GM19467 (cell line): ENCODE results near the gene PLD6.

ENCODE experiments used
- ATAC-seq: cut with Tn5 transposase; IDR thresholded peaks from one replicate; pipeline ENCODE4 v1.9.1; 2021; ENCODE audit warnings: mild to moderate bottlenecking, moderate library complexity; ENCODE audit not compliant: unreplicated experiment

PLD6 gene

GRCh38 chr17:17227608-17228520 lies 21.7 kb upstream of the PLD6 start:
- ATAC-seq = no peak

GRCh38 chr17:17226451-17227265 lies 20.5 kb upstream of the PLD6 start:
- ATAC-seq = no peak

GRCh38 chr17:17225901-17226300 lies 19.8 kb upstream of the PLD6 start:
- no peak for ATAC-seq

GRCh38 chr17:17224137-17224536 lies 18.0 kb upstream of the PLD6 start:
- no peak for ATAC-seq

- ATAC-seq = no peak
Measured at GRCh38 chr17:17223736-17224135, 17.6 kb upstream of the PLD6 start.

- no peak for ATAC-seq
Measured at GRCh38 chr17:17221329-17221728, 15.2 kb upstream of the PLD6 start.

GRCh38 chr17:17220529-17220928 lies 14.4 kb upstream of the PLD6 start:
- no peak for ATAC-seq

- ATAC-seq = no peak
Measured at GRCh38 chr17:17217995-17218394, 11.9 kb upstream of the PLD6 start.

GRCh38 chr17:17216776-17217175 lies 10.6 kb upstream of the PLD6 start:
- ATAC-seq = no peak

- no peak for ATAC-seq
Measured at GRCh38 chr17:17216236-17216635, 10.1 kb upstream of the PLD6 start.

- ATAC-seq = no peak
Measured at GRCh38 chr17:17215575-17215974, 9.4 kb upstream of the PLD6 start.

GRCh38 chr17:17214646-17215436 lies 8.7 kb upstream of the PLD6 start:
- ATAC-seq = no peak

GRCh38 chr17:17213775-17214174 lies 7.6 kb upstream of the PLD6 start:
- no peak for ATAC-seq

GRCh38 chr17:17207998-17208397 lies 1.9 kb upstream of the PLD6 start:
- no peak for ATAC-seq

- no peak for ATAC-seq
Measured at GRCh38 chr17:17206913-17207335, 791 bp upstream of the PLD6 start.

GRCh38 chr17:17205368-17206123 lies 587 bp downstream of the PLD6 start:
- peak; percentile 48 for ATAC-seq

GRCh38 chr17:17204635-17205231 lies 1.4 kb downstream of the PLD6 start:
- no peak for ATAC-seq

- ATAC-seq = no peak
Measured at GRCh38 chr17:17204041-17204591, 2.0 kb downstream of the PLD6 start.

GRCh38 chr17:17203173-17203730 lies 2.9 kb downstream of the PLD6 start:
- ATAC-seq = no peak
